H9 (cell line): Measurements from ENCODE around the gene SYNGR2. TPM values are rescaled to one million over a fixed set of nuclear protein-coding genes. Genes with fewer than 3 reads are reported as not detected.

ENCODE experiments used
- DNase-seq: peaks from one replicate; pipeline ENCODE4 v3.0.0-alpha.2; 2017
- H2AFZ ChIP-seq: one replicate; pipeline ENCODE4 v1.6.1; 2013; ENCODE audit warnings: mild to moderate bottlenecking, low read length, control low read depth, moderate library complexity
- H2AK5ac ChIP-seq: 2 replicates; pipeline ENCODE4 v1.6.1; 2013; ENCODE audit warnings: low read length, control low read depth, mixed read lengths; ENCODE audit not compliant: insufficient read length
- H2BK120ac ChIP-seq: one replicate; pipeline ENCODE4 v1.6.1; 2013; ENCODE audit warnings: low read depth, mild to moderate bottlenecking, low read length, control low read depth, inconsistent platforms; ENCODE audit not compliant: poor library complexity, severe bottlenecking
- H2BK12ac ChIP-seq: 2 replicates; pipeline ENCODE4 v1.6.1; 2013; ENCODE audit warnings: low read length, control low read depth, mixed read lengths, low read depth; ENCODE audit not compliant: insufficient read length
- H2BK15ac ChIP-seq: 2 replicates; pipeline ENCODE4 v1.6.1; 2013; ENCODE audit warnings: low read depth, low read length, control low read depth
- H2BK20ac ChIP-seq: one replicate; pipeline ENCODE4 v1.6.1; 2013; ENCODE audit warnings: low read depth, mild to moderate bottlenecking, low read length, control low read depth, inconsistent platforms; ENCODE audit not compliant: poor library complexity, severe bottlenecking
- H2BK5ac ChIP-seq: 2 replicates; pipeline ENCODE4 v1.6.1; 2013; ENCODE audit warnings: low read length, control low read depth, mixed read lengths; ENCODE audit not compliant: insufficient read length
- H3K14ac ChIP-seq: 2 replicates; pipeline ENCODE4 v1.6.1; 2013; ENCODE audit warnings: low read length, control low read depth; ENCODE audit not compliant: insufficient read depth
- H3K18ac ChIP-seq: 2 replicates; pipeline ENCODE4 v1.6.1; 2013; ENCODE audit warnings: low read depth, mild to moderate bottlenecking, mixed read lengths, low read length, control low read depth; ENCODE audit not compliant: insufficient read length
- H3K23ac ChIP-seq: 2 replicates; pipeline ENCODE4 v1.6.1; 2013; ENCODE audit warnings: low read length, control low read depth, mixed read lengths, low read depth; ENCODE audit not compliant: insufficient read length
- H3K23me2 ChIP-seq: 2 replicates; pipeline ENCODE4 v1.6.1; 2013; ENCODE audit warnings: low read depth, mild to moderate bottlenecking, mixed read lengths, low read length, control low read depth; ENCODE audit not compliant: insufficient read length, poor library complexity, severe bottlenecking
- H3K27ac ChIP-seq: 2 replicates; pipeline ENCODE4 v1.5.1; 2013; ENCODE audit warnings: low read length, control low read depth, mixed read lengths, low read depth; ENCODE audit not compliant: insufficient read length
- H3K27me3 ChIP-seq: 2 replicates; pipeline ENCODE4 v1.6.1; 2013; ENCODE audit warnings: low read length, control low read depth, inconsistent platforms; ENCODE audit not compliant: insufficient read depth
- H3K4ac ChIP-seq: 2 replicates; pipeline ENCODE4 v1.6.1; 2013; ENCODE audit warnings: low read depth, mild to moderate bottlenecking, control low read depth, inconsistent platforms, low read length, moderate library complexity
- H3K4me1 ChIP-seq: 2 replicates; pipeline ENCODE4 v1.6.1; 2013; ENCODE audit warnings: low read length, control low read depth, inconsistent platforms; ENCODE audit not compliant: insufficient read depth
- H3K4me2 ChIP-seq: 2 replicates; pipeline ENCODE4 v1.6.1; 2013; ENCODE audit warnings: low read length, control low read depth, mixed read lengths; ENCODE audit not compliant: insufficient read length, insufficient read depth
- H3K56ac ChIP-seq: 2 replicates; pipeline ENCODE4 v1.6.1; 2013; ENCODE audit warnings: low read depth, mild to moderate bottlenecking, mixed read lengths, low read length, control low read depth; ENCODE audit not compliant: insufficient read length
- H3K79me1 ChIP-seq: 2 replicates; pipeline ENCODE4 v1.6.1; 2013; ENCODE audit warnings: low read depth, mild to moderate bottlenecking, moderate library complexity, low read length, control low read depth, inconsistent platforms; ENCODE audit not compliant: insufficient read depth, poor library complexity, severe bottlenecking
- H3K79me2 ChIP-seq: 2 replicates; pipeline ENCODE4 v1.6.1; 2013; ENCODE audit warnings: low read length, control low read depth, inconsistent platforms; ENCODE audit not compliant: insufficient read depth
- H3K9ac ChIP-seq: 2 replicates; pipeline ENCODE4 v1.6.1; 2013; ENCODE audit warnings: low read length, control low read depth, mixed read lengths; ENCODE audit not compliant: insufficient read length; ENCODE audit errors: extremely low read depth
- H3K9me3 ChIP-seq: one replicate; pipeline ENCODE4 v1.6.1; 2013; ENCODE audit warnings: low read depth, low read length, inconsistent platforms; ENCODE audit not compliant: control insufficient read depth
- H3T11ph ChIP-seq: one replicate; pipeline ENCODE4 v1.6.1; 2013; ENCODE audit warnings: mild to moderate bottlenecking, low read length, control low read depth, inconsistent platforms
- H4K20me1 ChIP-seq: one replicate; pipeline ENCODE4 v1.6.1; 2013; ENCODE audit not compliant: control insufficient read depth, insufficient read length, insufficient read depth
- H4K5ac ChIP-seq: 2 replicates; pipeline ENCODE4 v1.6.1; 2013; ENCODE audit warnings: low read depth, mild to moderate bottlenecking, mixed read lengths, low read length, control low read depth; ENCODE audit not compliant: insufficient read length
- H4K8ac ChIP-seq: replicated peaks from 2 replicates; pipeline ENCODE4 v1.6.1; 2013; ENCODE audit warnings: low read length, control low read depth, mixed read lengths, low read depth; ENCODE audit not compliant: insufficient read length
- H4K91ac ChIP-seq: 2 replicates; pipeline ENCODE4 v1.6.1; 2013; ENCODE audit warnings: low read depth, mild to moderate bottlenecking, moderate library complexity, mixed read lengths, low read length, control low read depth; ENCODE audit not compliant: insufficient read length
- H3K27ac Mint-ChIP-seq, 3 experiments: 2 replicates in 2 of 3; 3 replicates in 1 of 3; pipeline ENCODE4 v1.8.0; 2020 to 2021; ENCODE audit warnings: mixed read lengths in 3 of 3, mild to moderate bottlenecking in 1 of 3, moderate library complexity in 1 of 3
- H3K27me3 Mint-ChIP-seq: 2 replicates; pipeline ENCODE4 v1.8.0; 2021; ENCODE audit warnings: low read depth, mild to moderate bottlenecking, moderate library complexity, mixed read lengths
- H3K36me3 Mint-ChIP-seq, 3 experiments: 2 replicates in 2 of 3; 3 replicates in 1 of 3; pipeline ENCODE4 v1.8.0; 2020 to 2021; ENCODE audit warnings: low read depth in 3 of 3, mixed read lengths in 3 of 3; ENCODE audit not compliant: insufficient read depth in 1 of 3
- H3K4me1 Mint-ChIP-seq, 2 experiments: 2 replicates each; pipeline ENCODE4 v1.8.0; 2020; ENCODE audit warnings: mixed read lengths in 2 of 2
- H3K4me3 Mint-ChIP-seq, 2 experiments: 2 replicates in 1 of 2; 3 replicates in 1 of 2; pipeline ENCODE4 v1.8.0; 2020 to 2021; ENCODE audit warnings: mild to moderate bottlenecking in 2 of 2, mixed read lengths in 2 of 2, moderate library complexity in 1 of 2
- H3K9me3 Mint-ChIP-seq, 2 experiments: 2 replicates in 1 of 2; 3 replicates in 1 of 2; pipeline ENCODE4 v1.8.0; 2020; ENCODE audit warnings: mild to moderate bottlenecking in 2 of 2, mixed read lengths in 2 of 2, moderate library complexity in 1 of 2
- WGBS: extraction: QIAGEN DNeasy Blood & Tissue Kit; methylation state at CpG from one replicate; pipeline ENCODE4 v1.1.7; 2013; ENCODE audit warnings: missing lambda C conversion rate, low lambda C conversion rate, mixed read lengths; ENCODE audit not compliant: insufficient read length; ENCODE audit errors: extremely low coverage; 5-methylcytosine and 5-hydroxymethylcytosine counted together
- total RNA-seq: library from RNA; stranded (reverse); gene quantifications from 2 replicates; pipeline ENCODE4 v1.2.1, GENCODE V29; 2021
- TF ChIP-seq, protein P1 (sequence below): fragments of 200-600 bp; sonication (generic); conservative IDR thresholded peaks from 3 replicates; pipeline ENCODE4 v1.8.0; 2021; ENCODE audit warnings: antibody characterized with exemption, mild to moderate bottlenecking

The SYNGR2 gene
- total RNA-seq, 1 experiment from 2014 or later = 41.0 TPM

DNA sequence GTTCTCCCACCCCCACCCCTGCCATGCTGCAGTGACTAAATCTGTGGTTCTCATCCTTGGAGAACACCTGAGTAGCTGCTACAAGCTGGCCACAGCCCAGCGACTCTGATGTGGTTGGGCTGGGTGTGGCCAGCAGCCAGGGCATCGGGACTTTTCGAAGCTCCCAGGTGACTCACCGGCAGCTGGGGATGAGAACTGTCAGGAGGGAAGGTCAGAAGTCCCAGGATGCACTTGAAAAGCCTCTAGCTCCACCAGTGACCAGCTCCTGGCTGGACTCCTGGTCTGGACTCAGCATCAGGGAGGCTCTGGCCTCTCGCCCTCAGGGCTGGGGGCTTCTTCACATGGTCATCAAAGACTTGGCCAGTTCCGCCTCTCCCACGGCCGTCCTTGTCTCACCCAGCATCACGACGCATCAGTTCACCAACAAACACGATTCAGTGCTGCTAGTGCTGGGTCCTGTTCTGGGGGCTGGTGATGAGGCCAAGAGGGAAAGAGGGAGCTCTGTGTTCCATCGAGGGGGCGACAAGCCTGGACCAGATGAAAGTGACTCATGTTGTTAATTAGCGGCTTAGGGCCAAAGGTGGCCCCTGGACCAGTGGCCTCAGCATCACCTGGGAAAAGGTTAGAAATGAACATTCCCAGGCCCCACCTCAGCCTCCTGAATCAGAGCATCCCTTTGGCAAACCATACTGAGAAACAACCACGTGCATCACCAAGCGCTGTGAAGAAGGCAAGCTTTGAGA lies 26.1 kb upstream of the SYNGR2 start:
- no CpG with 5 or more reads among the region's 16 CpGs for WGBS
- H3K18ac ChIP-seq = no peak overlapping the region
- H2BK12ac ChIP-seq = no peak overlapping the region
- no peak overlapping the region for H2BK15ac ChIP-seq
- no peaks in the 10 kb centered on the region for H3K27me3 ChIP-seq
- no peak overlapping the region for H3K4ac ChIP-seq
- TF ChIP-seq, protein P1, sequence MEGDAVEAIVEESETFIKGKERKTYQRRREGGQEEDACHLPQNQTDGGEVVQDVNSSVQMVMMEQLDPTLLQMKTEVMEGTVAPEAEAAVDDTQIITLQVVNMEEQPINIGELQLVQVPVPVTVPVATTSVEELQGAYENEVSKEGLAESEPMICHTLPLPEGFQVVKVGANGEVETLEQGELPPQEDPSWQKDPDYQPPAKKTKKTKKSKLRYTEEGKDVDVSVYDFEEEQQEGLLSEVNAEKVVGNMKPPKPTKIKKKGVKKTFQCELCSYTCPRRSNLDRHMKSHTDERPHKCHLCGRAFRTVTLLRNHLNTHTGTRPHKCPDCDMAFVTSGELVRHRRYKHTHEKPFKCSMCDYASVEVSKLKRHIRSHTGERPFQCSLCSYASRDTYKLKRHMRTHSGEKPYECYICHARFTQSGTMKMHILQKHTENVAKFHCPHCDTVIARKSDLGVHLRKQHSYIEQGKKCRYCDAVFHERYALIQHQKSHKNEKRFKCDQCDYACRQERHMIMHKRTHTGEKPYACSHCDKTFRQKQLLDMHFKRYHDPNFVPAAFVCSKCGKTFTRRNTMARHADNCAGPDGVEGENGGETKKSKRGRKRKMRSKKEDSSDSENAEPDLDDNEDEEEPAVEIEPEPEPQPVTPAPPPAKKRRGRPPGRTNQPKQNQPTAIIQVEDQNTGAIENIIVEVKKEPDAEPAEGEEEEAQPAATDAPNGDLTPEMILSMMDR = no peak
- no peak overlapping the region for H3K4me2 ChIP-seq
- peaks cover 3 to 25% of the 10 kb centered on the region in 2 experiments for H3K4me1 Mint-ChIP-seq
- no peak overlapping the region for H3K4me3 Mint-ChIP-seq
- no peak overlapping the region for H4K91ac ChIP-seq
- H2BK5ac ChIP-seq = no peak overlapping the region
- H4K20me1 ChIP-seq = no peaks in the 10 kb centered on the region
- no peaks in the 10 kb centered on the region; a peak in 1 of 5 replicates for H3K9me3 Mint-ChIP-seq
- H3K14ac ChIP-seq = no peak overlapping the region
- no peak overlapping the region for H3T11ph ChIP-seq
- no peaks in the 10 kb centered on the region for H3K79me1 ChIP-seq
- no peak overlapping the region for H4K8ac ChIP-seq
- no peaks in the 10 kb centered on the region for H3K36me3 Mint-ChIP-seq
- H2BK120ac ChIP-seq = no peak overlapping the region
- no peaks in the 10 kb centered on the region for H3K23me2 ChIP-seq
- no peak overlapping the region for H2AK5ac ChIP-seq
- H3K79me2 ChIP-seq = no peaks in the 10 kb centered on the region
- H3K27ac Mint-ChIP-seq = no peak overlapping the region; a peak in 1 of 7 replicates
- no peak overlapping the region for H3K23ac ChIP-seq
- DNase-seq = no peak
- peaks cover 2% of the 10 kb centered on the region; the same call in 1 of the 2 replicates for H3K27me3 Mint-ChIP-seq
- H2AFZ ChIP-seq = no peak overlapping the region
- no peak overlapping the region for H3K9ac ChIP-seq
- no peak overlapping the region for H2BK20ac ChIP-seq
- no peaks in the 10 kb centered on the region for H3K9me3 ChIP-seq
- H3K27ac ChIP-seq = no peak overlapping the region
- no peak overlapping the region for H4K5ac ChIP-seq
- peaks cover 3% of the 10 kb centered on the region; the same call in 1 of the 2 replicates for H3K4me1 ChIP-seq
- no peak overlapping the region for H3K56ac ChIP-seq
